ENCODE measurements around the gene EHMT1.

GRCh38 chr9:137757613-137758029 lies 138.8 kb downstream of the EHMT1 start:
- TF ChIP-seq CTCF (IDR thresholded peaks at IDR 0.05) (no peak), POLR2A (IDR thresholded peaks at IDR 0.05) (no peak), EP300 (IDR thresholded peaks at IDR 0.05) (no peak)
